H1 (cell line): ENCODE data around the gene COMT. TPM values are rescaled to one million over a fixed set of nuclear protein-coding genes. Genes with fewer than 3 reads are reported as not detected.

Experiments used
- CTCF ChIA-PET: fragments of 300-600 bp; sonication (Branson Sonifier 250); formaldehyde crosslinking; loops from one replicate; lab custom pipeline; 2021; ENCODE audit not compliant: partially characterized antibody; lab: Charles Lee
- POLR2A ChIA-PET: fragments of 300-600 bp; sonication (Branson Sonifier 250); formaldehyde crosslinking; loops from one replicate; lab custom pipeline; 2021; ENCODE audit warnings: inconsistent platforms; ENCODE audit not compliant: partially characterized antibody; lab: Charles Lee
- DNase-seq, 2 experiments: peaks; one replicate each; pipeline versions ENCODE4 v3.0.0 to v3.0.0-alpha.2; 2010 to 2022; ENCODE audit warnings: low spot score in 2 of 2, low read depth in 1 of 2, mixed read lengths in 1 of 2
- FAIRE-seq: peaks from 2 replicates; lab custom pipeline; 2011; peaks lifted over from hg19 to GRCh38; lab: Jason Lieb, UNC
- H2AFZ ChIP-seq: 2 replicates; pipeline ENCODE4 v1.8.1; 2012; ENCODE audit warnings: low read length, inconsistent platforms
- H2AK5ac ChIP-seq: 2 replicates; pipeline ENCODE4 v1.6.1; 2013; ENCODE audit warnings: low read depth, low read length
- H2BK120ac ChIP-seq: replicated peaks from 2 replicates; pipeline ENCODE3; 2013; ENCODE audit warnings: low read depth, low read length, inconsistent platforms
- H2BK12ac ChIP-seq: 2 replicates; pipeline ENCODE4 v1.6.1; 2013; ENCODE audit warnings: low read depth, low read length
- H2BK15ac ChIP-seq: 2 replicates; pipeline ENCODE4 v1.6.1; 2013; ENCODE audit warnings: low read length
- H2BK20ac ChIP-seq: 2 replicates; pipeline ENCODE4 v1.6.1; 2013; ENCODE audit warnings: low read length
- H2BK5ac ChIP-seq: 2 replicates; pipeline ENCODE4 v1.6.1; 2013; ENCODE audit warnings: low read depth, low read length
- H3K14ac ChIP-seq: 2 replicates; pipeline ENCODE4 v1.6.1; 2013; ENCODE audit warnings: inconsistent platforms; ENCODE audit not compliant: insufficient read length
- H3K18ac ChIP-seq: 2 replicates; pipeline ENCODE4 v1.6.1; 2013; ENCODE audit warnings: low read length; ENCODE audit errors: extremely low read depth
- H3K23ac ChIP-seq: 2 replicates; pipeline ENCODE4 v1.6.1; 2013; ENCODE audit warnings: inconsistent platforms; ENCODE audit not compliant: insufficient read length
- H3K23me2 ChIP-seq: 2 replicates; pipeline ENCODE4 v1.6.1; 2013; ENCODE audit warnings: low read depth, low read length
- H3K27ac ChIP-seq: 2 replicates; pipeline ENCODE4 v1.6.1; 2011; ENCODE audit warnings: low read depth, low read length, inconsistent platforms
- H3K27me3 ChIP-seq, 4 experiments: replicated peaks in 1 of 4; 1 replicate in 1 of 4; 2 replicates in 3 of 4; pipeline versions ENCODE4 v1.6.1 to v1.8.1; 2011 to 2013; ENCODE audit warnings: low read length in 3 of 4, mild to moderate bottlenecking in 3 of 4, inconsistent platforms in 2 of 4, mixed read lengths in 2 of 4, moderate library complexity in 1 of 4; ENCODE audit not compliant: control insufficient read depth in 3 of 4, insufficient read depth in 3 of 4; ENCODE audit errors: extremely low read depth in 1 of 4
- H3K36me3 ChIP-seq, 4 experiments: 2 replicates each; pipeline versions ENCODE4 v1.6.1 to v1.8.1; 2011 to 2013; ENCODE audit warnings: mild to moderate bottlenecking in 4 of 4, low read length in 3 of 4, moderate library complexity in 2 of 4, control low read depth in 1 of 4, inconsistent platforms in 1 of 4; ENCODE audit not compliant: insufficient read depth in 4 of 4, control insufficient read depth in 2 of 4
- H3K4ac ChIP-seq: replicated peaks from 2 replicates; pipeline ENCODE3; 2013; ENCODE audit warnings: low read length, low read depth, mixed read lengths, inconsistent platforms; ENCODE audit not compliant: insufficient read length
- H3K4me1 ChIP-seq, 4 experiments: replicated peaks in 1 of 4; 1 replicate in 1 of 4; 2 replicates in 3 of 4; pipeline versions ENCODE4 v1.6.1 to v1.8.1; 2011 to 2013; ENCODE audit warnings: low read length in 3 of 4, inconsistent platforms in 2 of 4, mixed read lengths in 1 of 4; ENCODE audit not compliant: insufficient read depth in 4 of 4, control insufficient read depth in 3 of 4
- H3K4me2 ChIP-seq, 2 experiments: 2 replicates each; pipeline versions ENCODE4 v1.6.1 to v1.8.1; 2011 to 2013; ENCODE audit warnings: low read depth in 2 of 2, low read length in 2 of 2, control low read depth in 1 of 2, inconsistent platforms in 1 of 2, mild to moderate bottlenecking in 1 of 2; ENCODE audit not compliant: insufficient read depth in 1 of 2
- H3K4me3 ChIP-seq, 4 experiments: fragments of 200-600, 300-600 bp in 1 of 4; sonication (generic), shearing (Covaris generic), sonication (Bioruptor Twin) in 1 of 4; 2 replicates each; pipeline versions ENCODE4 v1.5.1 to v1.8.1; 2011 to 2016; ENCODE audit warnings: low read length in 4 of 4, low read depth in 3 of 4, control low read depth in 2 of 4, inconsistent platforms in 2 of 4, mild to moderate bottlenecking in 2 of 4, mixed read lengths in 1 of 4, moderate library complexity in 1 of 4; ENCODE audit not compliant: insufficient read depth in 2 of 4; ENCODE audit errors: extremely low read depth in 1 of 4
- H3K56ac ChIP-seq: replicated peaks from 2 replicates; pipeline ENCODE3; 2013; ENCODE audit warnings: low read depth, mild to moderate bottlenecking, mixed read lengths, low read length, inconsistent platforms; ENCODE audit not compliant: insufficient read length
- H3K79me1 ChIP-seq: 2 replicates; pipeline ENCODE4 v1.6.1; 2013; ENCODE audit warnings: low read depth, low read length, control low read depth
- H3K79me2 ChIP-seq, 2 experiments: 2 replicates each; pipeline versions ENCODE4 v1.6.1 to v1.8.1; 2012 to 2013; ENCODE audit warnings: low read length in 2 of 2, mild to moderate bottlenecking in 2 of 2, inconsistent platforms in 1 of 2; ENCODE audit not compliant: insufficient read depth in 2 of 2, control insufficient read depth in 1 of 2
- H3K9ac ChIP-seq, 4 experiments: replicated peaks in 1 of 4; 1 replicate in 1 of 4; 2 replicates in 3 of 4; pipeline versions ENCODE4 v1.6.1 to v1.8.1; 2011 to 2013; ENCODE audit warnings: low read depth in 3 of 4, low read length in 3 of 4, control low read depth in 2 of 4, mild to moderate bottlenecking in 2 of 4, moderate library complexity in 2 of 4, inconsistent platforms in 1 of 4; ENCODE audit errors: extremely low read depth in 1 of 4
- H3K9me3 ChIP-seq, 2 experiments: 2 replicates each; pipeline versions ENCODE4 v1.6.1 to v1.8.1; 2012 to 2013; ENCODE audit warnings: mild to moderate bottlenecking in 2 of 2, moderate library complexity in 2 of 2, control low read depth in 1 of 2, inconsistent platforms in 1 of 2, low read depth in 1 of 2, low read length in 1 of 2, mixed read lengths in 1 of 2; ENCODE audit not compliant: insufficient read depth in 2 of 2
- H4K20me1 ChIP-seq, 2 experiments: replicated peaks in 1 of 2; 2 replicates each; pipeline versions ENCODE3 to v1.8.1; 2011 to 2013; ENCODE audit warnings: inconsistent platforms in 2 of 2, low read length in 2 of 2, mild to moderate bottlenecking in 1 of 2; ENCODE audit not compliant: insufficient read depth in 2 of 2, control insufficient read depth in 1 of 2
- H4K5ac ChIP-seq: 2 replicates; pipeline ENCODE4 v1.6.1; 2013; ENCODE audit warnings: low read length, low read depth, mixed read lengths, inconsistent platforms; ENCODE audit not compliant: insufficient read length
- H4K8ac ChIP-seq: 2 replicates; pipeline ENCODE4 v1.8.0; 2013; ENCODE audit warnings: mild to moderate bottlenecking, moderate library complexity, low read length, inconsistent platforms; ENCODE audit not compliant: insufficient read depth; ENCODE audit errors: extremely low read depth
- H4K91ac ChIP-seq: replicated peaks from 2 replicates; pipeline ENCODE3; 2013; ENCODE audit warnings: low read length, mixed read lengths, inconsistent platforms; ENCODE audit not compliant: insufficient read length
- BACH1 ChIP-seq: IDR thresholded peaks from 2 replicates; pipeline ENCODE4 v1.6.1; 2012; ENCODE audit warnings: low read length, improper control_type of control experiment
- CBX5 ChIP-seq: fragments of 300-800, 300-1000 bp; sonication (generic); IDR thresholded peaks from 2 replicates; pipeline ENCODE4 v1.7.1; 2016; ENCODE audit warnings: antibody characterized with exemption, low read length, low read depth
- CHD1 ChIP-seq: IDR thresholded peaks from 2 replicates; pipeline ENCODE4 v1.6.1; 2012; ENCODE audit warnings: low read depth, low read length, improper control_type of control experiment
- CHD2 ChIP-seq: IDR thresholded peaks from 2 replicates; pipeline ENCODE4 v1.6.1; 2012; ENCODE audit warnings: low read length, improper control_type of control experiment
- EGR1 ChIP-seq: IDR thresholded peaks from 2 replicates; pipeline ENCODE4 v1.6.1; 2011; ENCODE audit warnings: low read depth, low read length, borderline replicate concordance
- EZH2 ChIP-seq: fragments of 200-600 bp; sonication (generic); IDR thresholded peaks from 2 replicates; pipeline ENCODE4 v1.7.1; 2012; ENCODE audit warnings: low read depth, mild to moderate bottlenecking, moderate library complexity, low read length, inconsistent platforms; ENCODE audit not compliant: severe bottlenecking
- GTF2F1 ChIP-seq: IDR thresholded peaks from 2 replicates; pipeline ENCODE4 v1.6.1; 2012; ENCODE audit warnings: low read depth, low read length, improper control_type of control experiment, borderline replicate concordance
- KDM1A ChIP-seq: fragments of 200-600, 300-600 bp; sonication (generic); IDR thresholded peaks from 2 replicates; pipeline ENCODE4 v1.7.1; 2016; ENCODE audit warnings: mild to moderate bottlenecking, low read length, borderline replicate concordance
- MAFK ChIP-seq: IDR thresholded peaks from 2 replicates; pipeline ENCODE4 v1.6.1; 2012; ENCODE audit warnings: low read depth, mild to moderate bottlenecking, improper control_type of control experiment, low read length
- POLR2A ChIP-seq, 2 experiments: IDR thresholded peaks; 1 replicate in 1 of 2; 2 replicates in 1 of 2; pipeline ENCODE4 v1.6.1; 2011; ENCODE audit warnings: low read depth in 2 of 2, low read length in 2 of 2, mild to moderate bottlenecking in 2 of 2; ENCODE audit errors: control extremely low read depth in 1 of 2
- SIN3A ChIP-seq, 2 experiments: IDR thresholded peaks in 1 of 2; conservative IDR thresholded peaks in 1 of 2; 2 replicates each; pipeline ENCODE4 v1.6.1; 2011 to 2012; ENCODE audit warnings: low read length in 2 of 2, improper control_type of control experiment in 1 of 2, low read depth in 1 of 2, mild to moderate bottlenecking in 1 of 2
- SIRT6 ChIP-seq: IDR thresholded peaks from one replicate; pipeline ENCODE4 v1.7.1; 2012; ENCODE audit warnings: low read length, inconsistent platforms
- SP1 ChIP-seq: IDR thresholded peaks from 2 replicates; pipeline ENCODE4 v1.6.1; 2011; ENCODE audit warnings: low read depth, low read length
- ZNF274 ChIP-seq: IDR thresholded peaks from 2 replicates; pipeline ENCODE4 v1.7.0; 2012; ENCODE audit warnings: low read length, borderline replicate concordance; ENCODE audit errors: extremely low read depth
- WGBS, 2 experiments: shearing (Covaris generic) in 1 of 2; methylation state at CpG; one replicate each; pipeline versions ENCODE4 v1.1.6 to v1.1.7; 2013 to 2015; ENCODE audit warnings: low lambda C conversion rate in 2 of 2, mixed read lengths in 2 of 2, inconsistent platforms in 1 of 2, low coverage in 1 of 2, missing lambda C conversion rate in 1 of 2; ENCODE audit not compliant: insufficient replicate concordance in 2 of 2, insufficient coverage in 1 of 2, insufficient read length in 1 of 2; ENCODE audit errors: extremely low coverage in 1 of 2, missing lambda C conversion rate in 1 of 2; 5-methylcytosine and 5-hydroxymethylcytosine counted together
- polyA plus RNA-seq, 7 experiments: library from polyadenylated mRNA; depleted of rRNA in 3 of 7; stranded (reverse) in 5 of 7; unstranded in 2 of 7; fragments of >200 nt in 5 of 7; fragments of 200-250 nt in 2 of 7; gene quantifications; 1 replicate in 5 of 7; 2 replicates in 1 of 7; 4 replicates in 1 of 7; pipeline versions ENCODE4 v1.2.1 to v1.2.3, GENCODE V29; 2011 to 2013; ENCODE audit warnings: missing spikeins in 2 of 7, mixed read lengths in 2 of 7
- total RNA-seq: library from RNA; stranded (reverse); fragmentation: NEBNext Ultra II Directional; extraction: Animal tissue kit (Norgen Biotek cat#: 25700); gene quantifications from 2 replicates; pipeline ENCODE4 v1.2.1, GENCODE V29; 2021

Gene COMT
- total and polyA plus RNA-seq, 2 of the 8 experiments (the other 6 are each of a cell fraction or from before 2014, with no cell fraction given) = 15.2 to 33.7 TPM

DNA sequence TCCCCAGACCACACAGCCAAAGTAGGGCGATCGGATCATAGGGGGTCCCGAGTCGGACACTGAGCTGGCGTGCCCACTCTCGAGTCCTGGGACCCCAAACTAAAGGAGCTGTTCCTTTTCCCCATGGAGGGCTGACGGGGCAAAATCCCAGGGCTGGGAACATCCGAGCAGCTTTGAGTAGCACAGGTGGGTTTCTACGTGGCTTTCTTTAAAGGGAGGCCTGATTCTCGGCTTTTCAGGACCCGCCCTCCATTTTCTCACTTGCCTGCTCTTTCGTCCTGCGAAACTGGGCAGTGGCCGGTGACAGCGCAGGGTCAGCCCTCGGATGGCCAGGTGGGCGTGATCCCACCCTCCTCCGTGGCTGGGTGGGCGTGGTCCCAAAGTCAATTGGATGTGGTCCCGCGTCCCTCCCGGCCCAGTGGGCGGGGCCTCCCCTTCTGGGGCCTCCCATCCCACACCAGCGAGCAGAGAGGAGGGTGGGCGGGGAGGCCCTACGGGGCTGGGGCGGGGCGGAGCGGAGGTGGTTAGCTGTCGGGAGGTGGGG lies 17.5 kb downstream of the COMT start:
- Histone ChIP-seq H2BK15ac (no peak overlapping the region), H3K4ac (peak overlapping the region; percentile 44), H3K79me2 (no peaks in the 10 kb centered on the region), H3K56ac (no peak overlapping the region), H3K79me1 (no peaks in the 10 kb centered on the region), H2AFZ (0 out of 2 replicates have a peak overlapping the region, but pooled peaks have one; percentile 9), H4K8ac (no peak overlapping the region; the same call in 1 of the 2 replicates), H4K5ac (no peak overlapping the region), H3K14ac (no peak overlapping the region), H3K9ac (peak overlapping the region in 1 of 4 experiments; percentile 16; a peak in 2 of 7 replicates), H3K36me3 (no peaks in the 10 kb centered on the region), H4K91ac (no peak overlapping the region), H3K27ac (no peak overlapping the region), H3K23me2 (peaks cover 5% of the 10 kb centered on the region), H2BK20ac (no peak overlapping the region), H3K4me3 (peak overlapping the region; percentile 38 to 61 (median 52); a peak in 7 of 8 replicates), H2BK12ac (no peak overlapping the region), H3K27me3 (no peaks in the 10 kb centered on the region), H2AK5ac (no peak overlapping the region), H4K20me1 (peaks cover 1 to 5% of the 10 kb centered on the region in 2 experiments), H2BK120ac (no peak overlapping the region), H3K4me2 (peak overlapping the region; percentile 68 to 74), H3K23ac (no peak overlapping the region), H2BK5ac (peak overlapping the region; percentile 88; the same call in 1 of the 2 replicates), H3K9me3 (no peaks in the 10 kb centered on the region), H3K18ac (peak overlapping the region; percentile 60), H3K4me1 (peaks cover 0 to 23% (median 18%) of the 10 kb centered on the region in 4 experiments; a peak in 6 of 7 replicates)
- FAIRE-seq (no peak), DNase-seq (peak; percentile 81 to 98)
- POLR2A ChIA-PET = interaction anchor here (0.6 to 1.4 kb wide), 2 partner anchors 11 to 264 kb away, joined by 3 to 4 read pairs; no protein-coding TSS in a partner anchor
- CTCF ChIA-PET = interaction anchor here (0.6 to 1.8 kb wide), 9 partner anchors 11 to 780 kb away, joined by 3 to 6 read pairs (median 4); no protein-coding TSS in a partner anchor
- 12% methylated on average over 23 of the region's 30 CpGs; no CpG with 5 or more reads in 1 of the 2 experiments for WGBS, 2 experiments
- TF ChIP-seq CHD2 (no peak), POLR2A (IDR thresholded peaks at IDR 0.05; ENCODE audit: control extremely low read depth in 1 of 2, low read depth in 2 of 2, low read length in 2 of 2) (peak in 1 of 2 experiments; percentile 61; a peak in 2 of 3 replicates), EZH2 (no peak), SIN3A (conservative IDR thresholded peaks at IDR 0.05 in 1 of 2, IDR thresholded peaks at IDR 0.05 in 1 of 2; ENCODE audit: low read depth in 1 of 2, low read length in 2 of 2) (peak in 1 of 2 experiments; percentile 69; a peak in 2 of 4 replicates), SP1 (0 out of 2 replicates have a peak, but pooled peaks have one; percentile 14), SIRT6 (no peak), MAFK (no peak), BACH1 (peak; percentile 47; the same call in 1 of the 2 replicates), EGR1 (no peak), CBX5 (no peak), CHD1 (no peak), KDM1A (no peak), ZNF274 (no peak), GTF2F1 (no peak)
